Fibroblast of mammary gland (primary cell): ENCODE results near the gene EIF3F.

Experiments
- DNase-seq: peaks from one replicate; pipeline ENCODE4 v3.0.0-alpha.2; 2010; ENCODE audit warnings: low read depth
- H3K4me3 ChIP-seq: 2 replicates; pipeline ENCODE4 v1.5.1; 2011; ENCODE audit warnings: low read depth, mild to moderate bottlenecking, low read length, moderate library complexity; ENCODE audit not compliant: control insufficient read depth
- CTCF ChIP-seq: conservative IDR thresholded peaks from 2 replicates; pipeline ENCODE4 v1.5.1; 2011; ENCODE audit warnings: low read depth, low read length, inconsistent platforms; ENCODE audit not compliant: control insufficient read depth, insufficient read depth

The EIF3F gene

DNA sequence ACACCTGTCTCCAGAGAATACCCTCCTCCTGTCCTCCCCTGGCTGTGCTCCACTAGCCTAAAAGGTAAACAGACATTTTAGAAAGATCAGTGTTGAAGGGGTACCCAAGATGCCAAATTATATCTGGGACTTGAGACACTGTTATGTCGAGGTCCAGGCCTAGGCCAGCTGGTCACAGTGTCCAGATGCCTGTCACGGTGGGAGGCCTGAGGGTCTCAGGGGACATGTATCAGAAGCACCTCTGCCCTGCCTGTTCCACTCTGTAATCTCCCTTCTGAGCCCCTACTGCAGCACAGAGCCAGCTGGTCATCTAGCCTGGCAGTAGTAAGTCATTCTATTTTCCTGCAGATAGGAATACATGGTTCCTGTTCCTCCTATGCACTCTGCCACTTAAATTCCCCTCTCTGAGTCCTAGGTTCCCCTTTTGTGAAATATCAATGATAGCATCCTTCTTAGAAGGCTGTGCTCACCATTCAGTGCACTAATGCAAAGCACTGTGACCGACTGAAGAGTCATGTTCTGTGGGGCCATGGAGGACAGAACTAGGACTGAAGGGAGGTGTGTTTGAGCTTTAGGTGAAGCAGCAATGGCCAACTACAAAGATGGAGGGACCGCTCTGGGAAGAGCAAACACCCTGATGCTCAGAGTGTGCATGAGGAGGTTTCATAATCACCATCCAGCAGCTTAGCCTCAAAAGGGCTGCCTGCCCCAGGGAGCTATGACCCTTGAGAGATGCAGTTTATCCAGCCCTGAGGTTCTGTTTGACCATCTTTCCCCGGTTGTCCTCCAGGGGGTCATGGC is 49.1 kb downstream of the EIF3F start:
- no peak for DNase-seq
- no peak overlapping the region for H3K4me3 ChIP-seq
- TF ChIP-seq CTCF, result no peak

DNA sequence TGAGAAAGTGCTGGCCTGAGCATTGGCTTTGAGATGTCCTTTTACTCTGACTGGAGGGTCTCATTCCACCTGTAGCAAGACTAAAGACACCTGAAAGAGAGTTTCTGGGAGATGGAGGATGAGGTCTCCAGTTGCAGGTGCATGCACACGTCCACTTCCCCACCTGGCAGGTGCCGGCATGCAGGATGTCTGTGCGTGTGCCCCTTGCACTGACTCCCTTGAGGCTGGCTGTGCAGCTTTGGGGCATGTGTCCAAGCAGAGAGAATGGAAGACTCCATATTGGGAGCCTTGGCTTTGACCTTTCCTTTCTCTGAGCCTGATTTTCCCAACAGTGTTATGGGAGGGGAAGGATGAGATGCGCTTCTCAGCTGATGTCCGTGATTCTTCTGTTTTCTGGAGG is 49.8 kb downstream of the EIF3F start:
- no peak for DNase-seq
- TF ChIP-seq CTCF, result no peak
- no peak overlapping the region for H3K4me3 ChIP-seq

GRCh38 chr11:8038393-8038792 is 51.3 kb downstream of the EIF3F start:
- H3K4me3 ChIP-seq, result no peak overlapping the region
- no peak for DNase-seq
- no peak for TF ChIP-seq CTCF

- TF ChIP-seq CTCF, result no peak
- DNase-seq, result no peak
- H3K4me3 ChIP-seq, result no peak overlapping the region
Measured at GRCh38 chr11:8038811-8039529, 51.8 kb downstream of the EIF3F start.

- no peak for TF ChIP-seq CTCF
- no peak for DNase-seq
- no peak overlapping the region for H3K4me3 ChIP-seq
Measured at GRCh38 chr11:8039530-8040260, 52.6 kb downstream of the EIF3F start.

DNA sequence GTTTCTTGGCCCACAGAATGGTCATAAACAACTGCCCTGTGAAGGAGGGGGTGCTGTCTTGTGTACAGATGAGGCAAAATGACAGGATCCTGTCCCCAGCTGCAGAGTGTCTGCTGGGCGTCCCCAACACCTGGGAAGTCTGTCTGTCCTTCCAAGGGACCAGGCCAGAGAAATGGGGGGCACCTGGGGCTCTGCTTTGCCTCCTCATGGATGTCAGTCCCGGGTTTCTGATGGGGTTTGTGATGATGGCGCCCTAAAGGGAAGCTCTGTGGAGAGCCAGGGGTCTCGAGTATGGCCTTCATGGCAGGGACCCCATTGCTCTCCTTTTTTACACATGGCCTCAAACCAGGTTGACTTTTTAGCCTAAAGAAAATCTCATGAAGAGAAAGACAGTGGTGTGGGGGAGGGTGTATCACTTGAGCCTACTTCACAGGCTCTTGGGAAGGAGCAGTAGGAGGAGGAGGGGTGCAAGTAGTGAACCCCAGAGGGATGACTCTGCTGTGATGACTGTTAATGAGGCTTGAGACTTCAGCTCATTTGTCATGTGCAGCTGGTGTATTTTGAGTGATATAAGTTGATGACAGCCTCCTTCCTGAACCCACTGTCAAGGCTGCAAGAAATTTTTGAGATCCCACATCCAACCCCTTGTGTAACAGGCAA is 53.3 kb downstream of the EIF3F start:
- DNase-seq, result peak; percentile 46
- TF ChIP-seq CTCF, result no peak

More for the DNA sequence above, 53.3 kb downstream of the EIF3F start:
- no peak overlapping the region for H3K4me3 ChIP-seq
